K562 (cell line): ENCODE data around the gene NRXN3.

Experiments used
- CTCF ChIP-seq, 3 experiments: IDR thresholded peaks in 2 of 3; conservative IDR thresholded peaks in 1 of 3; 2 replicates each; pipeline ENCODE4 v1.5.1; 2011 to 2012; ENCODE audit warnings: low read length in 3 of 3, mild to moderate bottlenecking in 3 of 3, control low read depth in 2 of 3, improper control_type of control experiment in 1 of 3, inconsistent platforms in 1 of 3, low read depth in 1 of 3, mixed read lengths in 1 of 3, moderate library complexity in 1 of 3; ENCODE audit not compliant: insufficient read depth in 2 of 3
- EGR1 ChIP-seq: fragments of 450-650 bp; conservative IDR thresholded peaks from 2 replicates; pipeline ENCODE4 v1.6.1; 2017; ENCODE audit warnings: mild to moderate bottlenecking
- NFE2 ChIP-seq: IDR thresholded peaks from 2 replicates; pipeline ENCODE4 v1.6.1; 2014; ENCODE audit warnings: antibody characterized with exemption, low read depth
- RAD51 ChIP-seq: fragments of 450-650 bp; IDR thresholded peaks from 2 replicates; pipeline ENCODE4 v1.7.1; 2016; ENCODE audit warnings: low read depth, mild to moderate bottlenecking, borderline replicate concordance
- ZC3H11A ChIP-seq: IDR thresholded peaks from 2 replicates; pipeline ENCODE4 v1.6.1; 2012; ENCODE audit warnings: low read depth, low read length, improper control_type of control experiment
- TF ChIP-seq, protein P1 (sequence below): fragments of 250-450 bp; sonication (Bioruptor Pico); IDR thresholded peaks from 2 replicates; pipeline ENCODE4 v1.6.1; 2021; ENCODE audit warnings: mild to moderate bottlenecking

- TF ChIP-seq CTCF (IDR thresholded peaks at IDR 0.05 in 2 of 3, conservative IDR thresholded peaks at IDR 0.05 in 1 of 3; ENCODE audit: insufficient read depth in 2 of 3, low read depth in 1 of 3, low read length in 3 of 3) (no peak), EGR1 (no peak), ZC3H11A (no peak), NFE2 (no peak), RAD51 (no peak)
- TF ChIP-seq, protein P1, sequence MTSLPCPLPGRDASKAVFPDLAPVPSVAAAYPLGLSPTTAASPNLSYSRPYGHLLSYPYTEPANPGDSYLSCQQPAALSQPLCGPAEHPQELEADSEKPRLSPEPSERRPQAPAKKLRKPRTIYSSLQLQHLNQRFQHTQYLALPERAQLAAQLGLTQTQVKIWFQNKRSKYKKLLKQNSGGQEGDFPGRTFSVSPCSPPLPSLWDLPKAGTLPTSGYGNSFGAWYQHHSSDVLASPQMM (CRISPR knock-in tag): no peak
Measured at GRCh38 chr14:79551523-79551922, 1381.3 kb downstream of the NRXN3 start.
